ENCODE data around the gene ZFP82.

Gene ZFP82

DNA sequence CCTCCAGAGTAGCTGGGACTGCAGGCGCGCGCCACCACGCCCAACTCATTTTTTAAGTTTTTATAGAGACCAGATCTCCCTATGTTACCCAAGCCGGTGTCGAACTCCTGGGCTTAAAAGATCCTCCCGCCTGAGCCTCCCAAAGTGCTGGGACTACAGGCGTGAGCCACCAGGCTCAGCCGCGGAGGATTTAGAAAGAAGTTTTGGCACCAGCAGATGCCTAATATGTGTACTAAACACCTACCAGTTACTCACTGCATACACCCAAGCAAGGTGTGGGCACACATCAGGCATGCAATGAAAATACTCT is 39.0 kb downstream of the ZFP82 start (continued):
- TF ChIP-seq ZNF23 (tag by site-specific recombination; IDR thresholded peaks at IDR 0.05; ENCODE audit: borderline replicate concordance), result no peak
- no peak for TF ChIP-seq ZNF76 (tag by site-specific recombination; IDR thresholded peaks at IDR 0.05; ENCODE audit: borderline replicate concordance, low read depth)
- no peak for TF ChIP-seq OSR2 (tag by site-specific recombination; IDR thresholded peaks at IDR 0.05)
- TF ChIP-seq, protein P1, sequence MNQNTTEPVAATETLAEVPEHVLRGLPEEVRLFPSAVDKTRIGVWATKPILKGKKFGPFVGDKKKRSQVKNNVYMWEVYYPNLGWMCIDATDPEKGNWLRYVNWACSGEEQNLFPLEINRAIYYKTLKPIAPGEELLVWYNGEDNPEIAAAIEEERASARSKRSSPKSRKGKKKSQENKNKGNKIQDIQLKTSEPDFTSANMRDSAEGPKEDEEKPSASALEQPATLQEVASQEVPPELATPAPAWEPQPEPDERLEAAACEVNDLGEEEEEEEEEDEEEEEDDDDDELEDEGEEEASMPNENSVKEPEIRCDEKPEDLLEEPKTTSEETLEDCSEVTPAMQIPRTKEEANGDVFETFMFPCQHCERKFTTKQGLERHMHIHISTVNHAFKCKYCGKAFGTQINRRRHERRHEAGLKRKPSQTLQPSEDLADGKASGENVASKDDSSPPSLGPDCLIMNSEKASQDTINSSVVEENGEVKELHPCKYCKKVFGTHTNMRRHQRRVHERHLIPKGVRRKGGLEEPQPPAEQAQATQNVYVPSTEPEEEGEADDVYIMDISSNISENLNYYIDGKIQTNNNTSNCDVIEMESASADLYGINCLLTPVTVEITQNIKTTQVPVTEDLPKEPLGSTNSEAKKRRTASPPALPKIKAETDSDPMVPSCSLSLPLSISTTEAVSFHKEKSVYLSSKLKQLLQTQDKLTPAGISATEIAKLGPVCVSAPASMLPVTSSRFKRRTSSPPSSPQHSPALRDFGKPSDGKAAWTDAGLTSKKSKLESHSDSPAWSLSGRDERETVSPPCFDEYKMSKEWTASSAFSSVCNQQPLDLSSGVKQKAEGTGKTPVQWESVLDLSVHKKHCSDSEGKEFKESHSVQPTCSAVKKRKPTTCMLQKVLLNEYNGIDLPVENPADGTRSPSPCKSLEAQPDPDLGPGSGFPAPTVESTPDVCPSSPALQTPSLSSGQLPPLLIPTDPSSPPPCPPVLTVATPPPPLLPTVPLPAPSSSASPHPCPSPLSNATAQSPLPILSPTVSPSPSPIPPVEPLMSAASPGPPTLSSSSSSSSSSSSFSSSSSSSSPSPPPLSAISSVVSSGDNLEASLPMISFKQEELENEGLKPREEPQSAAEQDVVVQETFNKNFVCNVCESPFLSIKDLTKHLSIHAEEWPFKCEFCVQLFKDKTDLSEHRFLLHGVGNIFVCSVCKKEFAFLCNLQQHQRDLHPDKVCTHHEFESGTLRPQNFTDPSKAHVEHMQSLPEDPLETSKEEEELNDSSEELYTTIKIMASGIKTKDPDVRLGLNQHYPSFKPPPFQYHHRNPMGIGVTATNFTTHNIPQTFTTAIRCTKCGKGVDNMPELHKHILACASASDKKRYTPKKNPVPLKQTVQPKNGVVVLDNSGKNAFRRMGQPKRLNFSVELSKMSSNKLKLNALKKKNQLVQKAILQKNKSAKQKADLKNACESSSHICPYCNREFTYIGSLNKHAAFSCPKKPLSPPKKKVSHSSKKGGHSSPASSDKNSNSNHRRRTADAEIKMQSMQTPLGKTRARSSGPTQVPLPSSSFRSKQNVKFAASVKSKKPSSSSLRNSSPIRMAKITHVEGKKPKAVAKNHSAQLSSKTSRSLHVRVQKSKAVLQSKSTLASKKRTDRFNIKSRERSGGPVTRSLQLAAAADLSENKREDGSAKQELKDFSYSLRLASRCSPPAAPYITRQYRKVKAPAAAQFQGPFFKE (tag by site-specific recombination; IDR thresholded peaks at IDR 0.05; ENCODE audit: borderline replicate concordance), result no peak
- peak; percentile 17; the same call in 1 of the 2 replicates for TF ChIP-seq ZNF626 (tag by site-specific recombination; IDR thresholded peaks at IDR 0.05)
- TF ChIP-seq, protein P2, sequence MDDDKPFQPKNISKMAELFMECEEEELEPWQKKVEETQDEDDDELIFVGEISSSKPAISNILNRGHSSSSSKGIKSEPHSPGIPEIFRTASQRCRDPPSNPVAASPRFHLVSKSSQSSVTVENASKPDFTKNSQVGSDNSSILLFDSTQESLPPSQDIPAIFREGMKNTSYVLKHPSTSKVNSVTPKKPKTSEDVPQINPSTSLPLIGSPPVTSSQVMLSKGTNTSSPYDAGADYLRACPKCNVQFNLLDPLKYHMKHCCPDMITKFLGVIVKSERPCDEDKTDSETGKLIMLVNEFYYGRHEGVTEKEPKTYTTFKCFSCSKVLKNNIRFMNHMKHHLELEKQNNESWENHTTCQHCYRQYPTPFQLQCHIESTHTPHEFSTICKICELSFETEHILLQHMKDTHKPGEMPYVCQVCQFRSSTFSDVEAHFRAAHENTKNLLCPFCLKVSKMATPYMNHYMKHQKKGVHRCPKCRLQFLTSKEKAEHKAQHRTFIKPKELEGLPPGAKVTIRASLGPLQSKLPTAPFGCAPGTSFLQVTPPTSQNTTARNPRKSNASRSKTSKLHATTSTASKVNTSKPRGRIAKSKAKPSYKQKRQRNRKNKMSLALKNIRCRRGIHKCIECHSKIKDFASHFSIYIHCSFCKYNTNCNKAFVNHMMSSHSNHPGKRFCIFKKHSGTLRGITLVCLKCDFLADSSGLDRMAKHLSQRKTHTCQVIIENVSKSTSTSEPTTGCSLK (tag by site-specific recombination; IDR thresholded peaks at IDR 0.05), result 0 out of 2 replicates have a peak, but pooled peaks have one; percentile 5
- no peak for TF ChIP-seq ZNF785 (tag by site-specific recombination; IDR thresholded peaks at IDR 0.05)
- no peak for TF ChIP-seq ZNF426 (tag by site-specific recombination; IDR thresholded peaks at IDR 0.05)
- peak; percentile 5; the same call in 1 of the 2 replicates for TF ChIP-seq ZNF707 (tag by site-specific recombination; IDR thresholded peaks at IDR 0.05)
- TF ChIP-seq ZNF514 (tag by site-specific recombination; IDR thresholded peaks at IDR 0.05), result no peak

DNA sequence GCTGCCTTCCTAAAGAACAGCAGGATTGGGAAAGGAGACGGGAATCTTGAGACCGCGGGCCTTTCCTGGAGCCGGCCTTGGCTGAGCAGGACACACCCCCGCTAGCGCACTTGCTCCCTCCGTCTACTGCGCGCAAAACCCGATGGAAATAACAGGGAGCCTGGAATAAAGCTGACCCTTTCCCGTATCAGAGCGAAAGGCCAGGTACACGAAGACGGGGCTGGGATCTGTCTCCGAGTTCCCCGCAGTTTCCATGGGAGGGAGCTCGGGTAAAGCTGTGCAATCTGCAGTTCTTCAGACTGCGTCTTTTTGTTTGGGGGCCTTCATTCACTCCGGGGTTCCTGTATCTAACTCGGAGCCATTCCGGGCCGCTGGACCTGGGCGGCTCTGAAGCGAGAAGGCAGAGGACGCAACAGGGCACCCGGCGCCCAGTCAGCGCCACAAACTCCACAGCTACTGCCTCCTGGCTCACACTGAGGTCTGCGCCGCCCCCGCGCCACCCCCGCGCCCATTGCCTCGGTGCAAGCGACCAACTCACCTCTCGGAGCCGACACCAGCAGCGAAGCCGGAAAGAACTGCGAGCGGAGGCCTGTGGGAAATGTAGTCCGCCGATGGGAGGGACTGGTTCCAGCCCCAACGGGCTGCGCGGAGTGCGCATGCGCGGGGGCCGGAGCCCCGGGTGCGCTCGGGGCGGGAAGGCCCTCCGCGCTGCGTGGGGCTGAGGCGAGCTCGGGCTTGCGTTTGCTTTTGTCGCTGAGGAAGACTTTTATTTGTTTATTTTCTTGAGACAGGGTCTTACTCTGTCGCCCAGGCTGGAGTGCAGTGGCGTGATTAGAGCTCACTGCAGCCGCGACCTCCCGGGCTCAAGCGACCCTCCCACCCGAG is 39.6 kb downstream of the ZFP82 start, which contains the start of gene ZFP14:
Gene ZFP14 (minus strand): TSS at position 577 of the 885 bp plus-strand sequence. CDS start 11,309 bp downstream, outside the sequence.
- H3K36me3 ChIP-seq (ENCODE audit: control insufficient read depth in 2 of 2, insufficient read depth in 1 of 2, low read length in 2 of 2), result peaks cover 0 to 26% of the 10 kb centered on the region in 2 experiments; a peak in 1 of 3 replicates
- H3K4me1 ChIP-seq (ENCODE audit: control insufficient read depth, insufficient read depth, low read length), result peaks cover 10% of the 10 kb centered on the region
- H3K27ac ChIP-seq (ENCODE audit: extremely low read depth, low read depth, low read length), result peak within 1 kb of the TSS; percentile 86
- CTCF ChIA-PET, result interaction anchor here (0.7 to 1.2 kb wide), 8 partner anchors 9 to 1216 kb away, joined by 3 to 5 read pairs (median 3); partner anchors contain the start of genes ZNF540 and ZNF571
- peaks cover 27% of the 10 kb centered on the region for H3K9me3 ChIP-seq (ENCODE audit: control insufficient read depth, insufficient read depth, low read depth, low read length)
- H3K4me3 ChIP-seq (ENCODE audit: low read depth, low read length), result peak within 1 kb of the TSS; percentile 63
- POLR2A ChIA-PET, result interaction anchor here (0.9 to 3.6 kb wide), 13 partner anchors 11 to 992 kb away, joined by 3 to 29 read pairs (median 5); partner anchors contain the start of genes ZFP82, ZNF146, ZNF260 and ZNF345
- TF ChIP-seq GFI1B (tag by site-specific recombination; IDR thresholded peaks at IDR 0.05) (0 out of 2 replicates have a peak, but pooled peaks have one; percentile 13), IKZF3 (tag by site-specific recombination; IDR thresholded peaks at IDR 0.05) (peak; percentile 98), ZXDB (tag by site-specific recombination; IDR thresholded peaks at IDR 0.05) (peak; percentile 97), ZNF174 (tag by site-specific recombination; IDR thresholded peaks at IDR 0.05) (no peak), ZNF629 (tag by site-specific recombination; IDR thresholded peaks at IDR 0.05) (peak; percentile 80)
- TF ChIP-seq, protein P1 (tag by site-specific recombination; IDR thresholded peaks at IDR 0.05; ENCODE audit: borderline replicate concordance), result no peak
- TF ChIP-seq, protein P3, sequence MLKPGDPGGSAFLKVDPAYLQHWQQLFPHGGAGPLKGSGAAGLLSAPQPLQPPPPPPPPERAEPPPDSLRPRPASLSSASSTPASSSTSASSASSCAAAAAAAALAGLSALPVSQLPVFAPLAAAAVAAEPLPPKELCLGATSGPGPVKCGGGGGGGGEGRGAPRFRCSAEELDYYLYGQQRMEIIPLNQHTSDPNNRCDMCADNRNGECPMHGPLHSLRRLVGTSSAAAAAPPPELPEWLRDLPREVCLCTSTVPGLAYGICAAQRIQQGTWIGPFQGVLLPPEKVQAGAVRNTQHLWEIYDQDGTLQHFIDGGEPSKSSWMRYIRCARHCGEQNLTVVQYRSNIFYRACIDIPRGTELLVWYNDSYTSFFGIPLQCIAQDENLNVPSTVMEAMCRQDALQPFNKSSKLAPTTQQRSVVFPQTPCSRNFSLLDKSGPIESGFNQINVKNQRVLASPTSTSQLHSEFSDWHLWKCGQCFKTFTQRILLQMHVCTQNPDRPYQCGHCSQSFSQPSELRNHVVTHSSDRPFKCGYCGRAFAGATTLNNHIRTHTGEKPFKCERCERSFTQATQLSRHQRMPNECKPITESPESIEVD (tag by site-specific recombination; IDR thresholded peaks at IDR 0.05), result no peak

Measured in HEK293 (cell line).